Left colon (tissue), 2 donors: ENCODE measurements around the gene SREBF2. TPM values are rescaled to one million over a fixed set of nuclear protein-coding genes. Genes with fewer than 3 reads are reported as not detected.
"Not testable (repeated sequence)": the region's sequence is repeated elsewhere in the genome, so short reads cannot be mapped to it uniquely, and the experiment has no call there.

Experiments used
- ATAC-seq: fragments of 200-7000 bp; cut with Tn5 transposase; one replicate; pipeline ENCODE4 v1.9.1; 2020; ENCODE audit warnings: mild to moderate bottlenecking, moderate library complexity
- DNase-seq, 2 donors: peaks; one replicate each; pipeline ENCODE4 v3.0.0-alpha.2; 2020
- intact Hi-C, 2 donors: fragments of 100-400 bp; cut with DNase I in 1 of 2; cut with micrococcal nuclease in 1 of 2; formaldehyde crosslinking; loops; one replicate each; pipeline versions ENCODE4 v1.11.2 to v1.14.0; 2022; cut with DNase I, micrococcal nuclease
- total RNA-seq, 2 donors: library from RNA; stranded (reverse); fragmentation: NEBNext Ultra II Directional; extraction: Animal tissue kit (Norgen Biotek cat#: 25700); gene quantifications; one replicate each; pipeline ENCODE4 v1.2.1, GENCODE V29; 2021
- donor health status: DM: no; HTN: no; CAD: no.
- donor health status: DM: yes; HTN: yes; CAD: no.

SREBF2 gene
- total RNA-seq, 2 donors from 2014 or later = 172 to 215 TPM

DNA sequence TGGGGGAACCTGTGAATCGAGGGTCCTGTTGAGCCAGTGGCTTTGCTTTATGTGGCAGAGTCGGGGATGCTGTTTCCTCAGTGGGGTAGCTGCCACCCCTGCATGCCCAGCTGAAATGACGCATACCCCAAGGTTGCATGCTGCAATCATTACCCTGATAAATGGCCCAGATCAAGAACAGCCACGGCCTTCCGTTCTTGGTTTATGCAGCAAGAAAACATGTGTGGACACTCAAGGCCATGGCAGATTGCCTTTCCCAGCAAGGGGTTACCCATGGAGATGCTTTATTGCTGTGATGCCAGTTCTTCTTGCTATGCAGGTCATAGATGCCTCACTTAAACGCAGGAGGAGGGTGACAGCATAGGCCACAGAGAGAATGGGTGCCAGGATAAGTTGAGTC lies 14.3 kb upstream of the SREBF2 start:
- intact Hi-C loops = no loop called here
- DNase-seq (no peak), ATAC-seq (no peak)

DNA sequence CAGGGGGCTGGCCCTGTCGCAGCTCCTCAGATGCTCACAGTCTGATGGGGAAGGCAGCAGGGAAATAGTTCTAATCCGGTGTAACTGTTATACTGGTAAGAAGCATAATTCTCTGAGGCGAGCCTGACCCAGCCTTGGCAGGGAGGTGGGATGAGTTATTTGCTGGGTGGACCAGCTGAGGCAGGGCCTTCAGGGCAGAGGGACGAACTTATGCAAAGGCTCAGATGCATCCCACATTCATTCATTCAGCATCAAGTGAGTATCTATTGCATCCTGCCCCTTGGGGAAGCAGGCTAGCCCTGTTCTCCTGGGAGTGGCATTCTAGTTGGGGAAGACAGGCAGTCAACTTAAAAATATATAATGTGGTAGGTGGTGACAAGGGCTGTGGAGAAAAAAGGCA lies 13.6 kb upstream of the SREBF2 start:
- intact Hi-C loops = no loop called here
- ATAC-seq (no peak), DNase-seq (no peak)

DNA sequence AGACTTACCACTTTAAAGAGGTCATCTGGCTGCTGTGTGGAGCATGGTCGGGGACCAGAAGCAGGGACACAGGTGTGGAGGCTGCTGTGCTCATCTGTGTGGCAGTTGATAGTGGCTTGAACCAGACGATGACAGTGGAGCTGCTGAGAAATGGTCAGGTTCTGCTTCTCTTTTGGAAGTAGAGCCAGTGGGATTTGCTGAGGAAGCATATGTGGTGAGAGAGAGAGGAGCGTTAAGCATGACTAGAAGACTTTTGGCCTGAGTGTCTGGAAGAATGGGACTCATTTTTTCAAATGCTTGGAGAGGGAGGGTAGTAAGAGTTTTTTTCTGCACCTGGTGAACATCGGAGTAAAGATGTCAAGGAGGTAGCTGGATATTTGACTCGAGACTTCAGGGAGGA lies 12.5 kb upstream of the SREBF2 start:
- no peak for ATAC-seq
- intact Hi-C loops = no loop called here
- no peak for DNase-seq

DNA sequence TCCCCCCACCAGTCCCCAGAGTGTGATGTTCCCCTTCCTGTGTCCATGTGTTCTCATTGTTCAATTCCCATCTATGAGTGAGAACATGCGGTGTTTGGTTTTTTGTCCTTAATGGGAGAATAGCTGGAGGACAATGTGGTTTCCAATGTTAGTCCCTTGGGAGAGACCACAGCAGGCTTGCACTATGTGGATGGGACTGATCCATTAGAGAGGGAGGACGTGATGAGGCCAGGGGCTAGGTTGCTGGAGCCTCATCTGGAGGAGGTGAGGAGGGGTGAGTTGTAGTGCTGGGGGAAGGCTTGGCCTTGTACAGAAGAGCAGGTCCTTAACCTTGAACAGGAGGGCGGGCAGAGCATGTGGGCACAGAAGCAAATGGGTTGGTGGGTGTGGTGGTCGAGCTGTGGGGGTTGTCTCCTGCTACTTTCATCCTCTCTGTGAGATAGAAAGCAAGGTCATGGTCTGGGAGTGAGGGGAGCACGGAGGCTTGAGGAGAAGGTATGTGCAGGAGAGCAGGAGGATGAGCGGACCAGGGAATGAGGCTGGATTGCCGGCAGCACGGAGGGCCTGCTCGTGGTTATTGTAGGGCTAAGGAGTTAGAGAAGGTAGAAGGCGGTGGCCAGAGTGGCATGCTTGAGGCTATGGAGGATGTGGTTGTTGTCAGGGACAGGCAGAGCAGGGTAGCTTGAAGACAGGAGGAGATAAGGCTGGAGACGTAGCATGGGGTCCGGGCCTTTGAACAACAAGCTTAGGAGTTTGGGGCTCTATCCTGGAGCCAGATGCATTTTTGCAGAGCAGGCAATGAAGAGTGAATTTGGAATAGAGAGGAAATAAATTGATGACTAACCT lies 11.2 kb upstream of the SREBF2 start:
- no peak for ATAC-seq
- intact Hi-C loops = no loop called here
- DNase-seq = no peak

DNA sequence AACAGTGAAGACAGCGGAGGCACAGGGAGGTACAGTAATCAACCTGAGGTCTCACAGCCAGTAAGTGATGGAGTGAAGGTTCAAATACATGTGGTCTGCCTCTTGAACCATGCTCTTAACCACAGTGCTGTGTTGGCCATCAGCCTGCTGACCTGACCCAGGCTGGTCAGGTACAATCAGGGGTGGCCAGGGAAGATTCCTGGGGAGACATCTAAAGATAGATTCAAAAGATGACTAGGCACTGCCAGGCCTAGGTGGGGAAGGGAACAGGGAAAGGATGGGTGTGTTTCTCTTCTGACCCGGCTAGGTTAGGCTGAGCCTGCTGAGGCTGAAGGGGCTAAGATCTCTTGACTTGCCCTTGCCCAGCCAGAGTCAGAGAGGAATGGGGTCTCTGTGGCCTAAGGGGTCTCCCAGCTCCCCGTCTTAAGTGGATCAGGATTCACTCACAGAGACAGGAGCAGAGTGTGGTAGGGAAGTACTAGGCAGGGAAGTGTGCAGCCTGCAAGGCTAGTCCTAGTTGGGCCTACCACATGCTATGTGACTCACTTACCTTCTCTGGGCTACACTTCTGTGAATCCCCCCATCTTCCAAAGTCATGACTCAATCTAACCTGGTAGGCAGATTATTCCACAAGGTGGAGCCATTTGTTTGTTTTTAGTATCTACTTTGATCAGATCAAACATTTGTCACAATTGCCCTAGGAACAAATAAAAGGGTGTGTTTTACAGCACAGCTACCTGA lies 10.4 kb upstream of the SREBF2 start:
- ATAC-seq (peak; percentile 62), DNase-seq (no peak)
- intact Hi-C loops = no loop called here

DNA sequence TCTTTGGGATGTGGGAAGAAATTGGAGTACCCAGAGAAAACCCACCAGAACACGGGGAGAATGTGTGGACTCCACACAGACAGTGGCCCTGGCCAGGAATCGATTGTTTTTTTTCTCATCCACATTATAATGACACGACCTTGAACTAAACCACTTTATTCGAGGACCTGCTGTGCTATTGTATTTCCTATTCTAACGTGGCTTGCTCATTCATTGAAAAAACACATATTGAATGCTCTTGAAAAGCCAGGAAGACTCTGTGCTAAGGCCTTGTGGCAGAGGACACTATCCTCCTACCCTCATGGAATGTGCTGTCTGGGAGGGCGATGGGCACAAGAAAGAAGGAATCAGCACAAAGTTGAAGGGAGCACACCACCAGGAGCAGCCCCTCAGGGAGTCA lies 9.1 kb upstream of the SREBF2 start:
- DNase-seq (no peak), ATAC-seq (no peak)
- intact Hi-C loops = no loop called here

DNA sequence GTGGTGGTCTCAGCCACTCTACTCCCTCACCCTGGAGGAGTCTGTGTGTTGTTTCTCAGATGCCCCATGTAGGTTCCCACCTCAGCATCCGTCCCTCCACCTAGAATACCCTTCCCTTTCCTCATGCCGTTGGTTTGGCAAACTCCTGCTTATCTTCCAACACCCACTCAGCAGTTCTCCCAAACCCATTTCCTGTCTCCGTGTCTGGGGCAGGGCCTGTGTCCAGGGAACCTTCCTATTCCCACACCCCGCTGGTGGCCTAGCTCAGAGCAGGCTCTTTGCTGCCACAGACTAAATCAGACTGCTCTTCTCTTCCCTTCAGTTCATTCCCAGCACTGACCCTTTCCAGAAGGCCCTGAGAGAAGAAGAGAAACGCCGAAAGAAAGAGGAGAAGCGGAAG lies 7.5 kb upstream of the SREBF2 start:
- DNase-seq (no peak), ATAC-seq (no peak)
- intact Hi-C loops = no loop called here

DNA sequence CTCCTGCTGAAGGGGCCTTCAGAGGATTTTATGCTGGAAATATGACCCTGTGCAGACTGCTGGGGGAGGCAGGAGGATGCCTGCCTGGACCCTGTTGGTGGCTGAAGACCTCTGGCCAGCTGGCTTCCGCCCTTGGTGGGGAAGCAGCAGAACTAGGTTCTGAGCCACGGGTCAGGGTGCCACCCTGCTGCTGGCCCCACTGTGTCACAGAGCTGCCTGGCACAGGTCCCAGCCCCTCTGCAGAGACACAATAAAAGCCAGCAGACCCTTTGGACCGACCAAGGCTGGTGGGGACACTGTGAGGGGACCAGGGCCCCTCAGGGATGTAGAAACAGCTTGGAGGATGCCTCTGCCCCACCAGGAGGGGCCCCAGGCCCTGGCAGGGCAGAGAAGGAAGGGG lies 6.9 kb upstream of the SREBF2 start:
- ATAC-seq = peak; percentile 0
- no peak for DNase-seq
- intact Hi-C loops = no loop called here

DNA sequence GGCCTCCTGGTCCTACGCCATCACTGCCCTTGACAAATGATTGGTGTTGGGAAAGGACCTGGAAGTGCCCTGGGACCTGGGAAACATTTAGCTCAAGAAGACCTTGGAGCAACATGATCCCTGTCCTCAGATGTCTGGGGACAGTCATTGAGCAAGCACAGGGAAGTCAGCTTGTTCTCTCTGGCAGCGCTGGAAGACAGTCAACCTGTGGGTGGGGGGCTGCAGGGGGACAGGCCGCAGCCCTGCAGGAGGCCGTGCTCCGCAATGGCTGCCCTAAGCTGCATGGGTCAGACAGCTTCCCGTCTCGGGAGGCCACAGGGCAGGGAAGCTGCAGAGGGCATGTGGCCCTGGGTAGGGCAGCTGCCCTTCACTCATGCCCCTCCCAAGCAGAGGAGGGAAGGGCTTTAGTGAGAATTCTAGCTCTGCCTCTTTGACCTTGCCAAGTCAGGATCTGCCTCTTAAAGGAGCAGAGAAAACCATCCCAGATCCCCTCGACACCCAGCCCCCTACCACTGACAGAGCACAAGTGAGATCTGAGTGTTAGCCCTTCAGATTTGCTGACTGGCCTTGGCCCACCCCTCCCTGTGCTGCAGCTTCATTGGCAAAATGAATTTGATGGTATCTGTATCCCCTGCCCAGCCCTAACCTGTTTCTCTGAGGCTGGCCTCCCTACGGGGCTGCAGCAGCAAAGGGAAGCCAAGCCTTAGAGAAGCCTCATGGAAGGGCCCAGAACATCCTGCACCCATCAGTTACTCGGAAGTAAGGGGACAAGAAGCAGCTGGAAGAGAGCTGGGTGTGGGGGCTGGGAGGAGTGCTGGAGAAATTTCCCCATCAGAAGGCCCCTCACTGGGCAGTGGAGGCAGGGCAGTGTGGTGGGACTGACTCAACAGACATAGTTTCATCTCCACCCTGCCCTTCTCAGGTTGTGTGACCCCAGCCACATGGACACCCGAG lies 6.2 kb upstream of the SREBF2 start:
- peak; percentile 76 for ATAC-seq
- intact Hi-C loops = no loop called here
- DNase-seq = peak; percentile 59 to 65

DNA sequence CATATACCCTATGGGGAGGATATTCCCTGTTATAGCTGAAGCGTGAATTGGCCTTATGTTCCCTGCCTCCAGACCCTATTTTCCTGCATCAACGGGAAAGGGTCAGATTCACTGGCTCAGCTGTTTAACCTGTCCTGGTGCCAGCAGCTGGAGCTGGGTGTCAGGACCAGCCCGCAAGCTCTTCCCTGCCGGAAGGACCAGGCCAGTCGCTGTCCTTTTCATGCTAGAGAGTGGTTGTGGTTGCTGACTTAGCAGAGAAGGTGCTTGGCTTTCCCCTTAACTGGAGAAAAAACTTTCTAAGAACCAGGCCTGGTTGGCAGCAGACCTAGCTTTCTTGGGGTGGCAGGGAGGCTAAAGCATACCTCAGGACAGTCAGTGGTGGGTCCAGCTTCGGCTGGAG lies 5.2 kb upstream of the SREBF2 start:
- intact Hi-C loops = no loop called here
- DNase-seq = no peak
- ATAC-seq = no peak

DNA sequence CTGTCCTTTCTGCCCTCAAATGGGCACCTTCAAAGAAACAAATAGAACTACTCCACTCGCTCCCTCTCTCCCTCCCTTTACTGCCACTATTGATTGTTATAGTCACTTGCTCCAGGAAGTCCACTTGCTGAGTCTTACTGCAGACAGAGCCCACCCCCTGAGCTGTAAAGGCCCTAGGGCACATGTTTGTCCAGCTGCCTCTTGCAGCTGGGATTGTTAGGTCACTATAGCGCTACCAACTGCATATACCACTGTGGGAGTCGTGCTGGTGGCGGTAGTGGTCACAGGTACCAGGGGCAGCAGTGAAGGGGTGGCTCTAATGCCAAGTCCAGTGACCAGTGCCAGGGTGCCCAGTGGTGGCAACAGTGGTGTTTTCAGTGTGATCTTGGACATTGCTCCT lies 4.4 kb upstream of the SREBF2 start:
- peak; percentile 49 to 73 for DNase-seq
- intact Hi-C loops = no loop called here
- ATAC-seq = peak; percentile 19

DNA sequence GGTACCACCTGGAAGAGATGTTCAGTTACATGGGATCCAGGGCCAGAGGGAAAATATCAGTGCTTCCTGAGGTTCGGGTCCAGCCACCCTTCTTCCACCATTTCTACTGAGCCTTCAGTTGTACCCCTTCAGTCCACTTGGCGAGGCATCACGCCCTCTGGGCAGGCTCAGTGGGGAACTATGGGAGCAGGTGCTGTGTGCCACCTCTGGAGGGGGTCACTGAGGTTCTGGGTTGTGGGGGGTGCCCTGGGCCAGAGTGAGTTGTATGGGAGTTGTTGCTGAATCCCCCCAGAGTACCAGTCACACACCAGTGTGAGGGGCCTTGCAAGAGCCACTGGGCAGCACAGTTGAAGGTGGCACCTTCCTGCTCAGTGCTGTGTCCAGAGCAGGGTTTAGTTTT lies 2.7 kb upstream of the SREBF2 start:
- DNase-seq (no peak), ATAC-seq (no peak)
- intact Hi-C loops = no loop called here

DNA sequence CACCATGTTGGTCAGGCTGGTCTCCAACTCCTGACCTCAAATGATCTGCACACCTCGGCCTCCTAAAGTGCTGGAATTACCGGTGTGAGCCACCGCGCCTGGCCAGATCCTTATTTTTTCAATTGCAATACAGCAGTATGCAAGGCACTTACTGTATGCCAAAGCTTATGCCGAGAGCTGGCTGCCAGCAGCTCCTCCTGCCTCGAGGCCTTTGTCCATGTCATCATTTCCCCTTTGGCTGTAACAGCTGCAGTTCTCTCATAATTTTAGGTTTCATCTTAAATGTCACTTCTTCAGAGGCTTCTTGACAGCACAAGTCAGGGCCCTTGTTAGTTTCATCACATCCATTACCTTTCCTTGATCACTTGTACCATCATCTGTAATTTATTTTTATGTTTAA lies 1.5 kb upstream of the SREBF2 start:
- no peak for ATAC-seq
- no peak for DNase-seq
- intact Hi-C loops = no loop called here

DNA sequence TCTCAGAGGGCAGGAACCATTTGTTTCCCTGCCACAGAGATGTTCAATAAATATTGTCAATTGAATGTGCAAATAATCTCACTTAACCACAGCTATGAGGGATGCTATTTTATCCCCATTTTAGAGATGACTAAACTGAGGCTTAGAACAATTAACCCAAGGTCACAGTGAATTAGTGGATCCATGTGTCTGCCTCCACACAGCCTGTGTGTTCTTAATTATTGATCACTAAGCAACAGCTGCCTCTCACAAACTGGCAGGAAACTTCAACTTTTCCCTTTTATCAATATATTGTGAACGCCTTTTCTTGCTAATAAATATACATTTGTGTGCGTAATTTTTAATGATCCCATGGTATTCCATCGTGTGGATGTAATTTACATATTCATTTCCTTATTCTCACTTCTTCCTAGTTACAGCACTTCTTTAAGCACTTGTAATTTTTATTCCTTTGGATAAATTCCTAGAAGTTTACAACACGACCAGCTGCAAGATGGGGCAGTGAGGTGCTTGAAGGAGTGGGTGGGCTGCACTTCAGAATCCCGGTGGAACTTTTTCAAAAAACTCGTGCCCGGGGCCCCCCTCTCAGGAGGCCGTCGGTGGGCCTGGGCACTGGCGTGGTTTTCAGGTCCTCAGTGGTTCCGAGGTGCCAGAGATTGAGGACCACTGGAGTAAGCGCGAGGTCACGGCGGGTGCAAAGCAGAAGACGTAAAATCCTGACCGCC lies 915 bp upstream of the SREBF2 start:
- ATAC-seq (no peak), DNase-seq (no peak)
- intact Hi-C loops = no loop called here

DNA sequence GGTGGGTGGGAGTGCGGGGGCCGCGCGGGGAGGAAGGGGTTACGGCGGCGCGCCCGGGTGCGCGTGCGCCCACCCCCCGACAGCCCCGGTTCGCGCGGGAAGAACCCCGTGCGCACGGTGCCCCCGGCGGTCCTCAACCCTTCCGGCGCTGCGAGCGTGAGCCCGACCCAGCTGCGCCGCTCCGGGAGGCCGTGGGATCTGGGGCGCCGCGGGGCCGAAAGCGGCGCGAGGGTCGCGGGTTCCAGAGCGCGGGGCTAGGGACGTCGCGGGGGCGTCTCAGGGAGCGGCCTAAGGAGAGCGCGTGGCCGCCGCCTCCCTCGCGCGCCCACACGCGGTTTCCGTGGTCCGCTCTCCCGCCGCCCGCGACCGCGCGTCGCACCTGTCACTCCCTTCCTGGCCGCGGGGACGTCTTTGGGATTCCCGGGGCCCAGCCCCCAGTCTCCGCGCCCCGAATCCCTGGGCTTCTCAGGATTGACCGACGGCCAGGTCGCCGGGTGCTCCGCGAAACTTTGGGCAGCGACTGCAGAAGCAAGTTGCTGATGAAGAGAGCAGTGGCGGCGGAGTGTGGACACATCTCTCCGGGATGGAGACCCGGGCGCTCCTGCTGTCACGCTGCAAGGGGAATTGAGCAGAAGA lies 582 bp downstream of the SREBF2 start:
- intact Hi-C loops = no loop called here
- peak in 1 of 2 donors; percentile 66 for DNase-seq
- ATAC-seq = peak; percentile 34

DNA sequence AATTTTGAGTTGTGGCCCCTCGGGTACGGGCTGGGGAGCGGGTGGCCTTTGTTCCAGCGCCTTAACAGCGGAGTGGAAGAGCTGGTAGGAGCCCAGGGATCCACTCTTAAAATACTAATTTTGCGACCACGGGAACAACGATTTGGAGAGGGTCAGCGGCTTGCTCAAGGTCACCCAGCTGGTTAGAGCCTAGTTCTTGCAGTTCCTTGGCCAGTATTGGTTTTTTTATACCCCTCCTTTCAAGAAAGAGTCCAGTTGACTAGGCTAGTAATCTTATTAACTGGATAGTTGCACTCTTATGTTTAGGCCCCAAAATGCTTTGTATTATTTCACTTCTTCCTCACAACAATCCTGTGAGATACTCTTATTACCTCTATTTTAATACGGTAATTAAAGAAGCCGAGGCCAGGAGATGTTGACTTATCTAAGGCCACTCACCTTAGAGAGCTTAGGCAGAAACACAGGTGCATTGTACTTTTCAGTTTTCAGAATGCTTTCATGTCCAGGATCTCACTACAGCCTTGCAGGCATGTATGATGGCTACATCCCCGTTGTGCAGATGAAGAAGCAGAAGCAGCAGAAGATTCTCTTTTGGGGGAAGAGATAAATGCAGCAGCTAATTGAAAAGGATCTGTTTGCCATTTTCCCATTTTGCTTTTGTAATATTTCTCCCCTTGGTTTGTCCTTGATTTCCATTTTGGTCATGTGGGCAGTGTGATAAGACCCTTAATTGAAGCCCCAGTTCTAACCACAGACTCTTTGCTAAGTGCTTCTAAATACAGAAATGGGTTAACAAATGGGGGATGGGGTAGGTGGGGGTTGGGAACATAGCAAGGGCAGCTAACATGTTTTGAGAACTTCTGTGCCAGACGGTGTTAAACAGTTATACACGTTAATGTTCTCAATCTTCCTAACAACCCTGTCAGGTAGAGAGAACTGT lies 1.4 kb downstream of the SREBF2 start:
- intact Hi-C loops = no loop called here
- DNase-seq (no peak), ATAC-seq (no peak)

DNA sequence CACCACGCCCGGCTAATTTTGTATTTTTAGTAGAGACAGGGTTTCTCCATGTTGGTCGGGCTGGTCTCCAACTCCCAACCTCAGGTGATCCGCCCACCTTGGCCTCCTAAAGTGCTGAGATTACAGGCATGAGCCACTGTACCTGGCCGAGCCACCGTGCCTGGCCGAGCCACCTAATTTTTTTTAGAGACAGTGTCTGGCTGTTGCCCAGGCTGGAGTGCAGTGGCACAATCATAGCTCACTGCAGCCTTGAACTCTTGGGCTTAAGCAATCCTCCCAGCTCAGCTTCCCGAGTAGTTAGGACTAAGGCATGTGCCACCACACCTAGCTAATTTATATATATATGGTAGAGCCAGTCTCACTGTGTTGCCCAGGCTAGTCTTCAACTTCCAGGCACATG lies 2.6 kb downstream of the SREBF2 start:
- DNase-seq, ATAC-seq, intact Hi-C loops: not testable (repeated sequence)
